ENCODE measurements around the gene HDDC3. TPM values are rescaled to one million over a fixed set of nuclear protein-coding genes. Genes with fewer than 3 reads are reported as not detected.

HDDC3 gene
- total and polyA plus RNA-seq, 2 donors (not counting 1 experiment from before 2014, with no cell fraction given) = 10.2 to 16.3 TPM

- no peak overlapping the region for H3K4me2 ChIP-seq (ENCODE audit: extremely low read depth, insufficient read depth, low read length)
- H3K27me3 ChIP-seq (ENCODE audit: control insufficient read depth, insufficient read depth, low read length) = no peaks in the 10 kb centered on the region
- DNase-seq (ENCODE audit: low read depth in 2 of 2) = no peak
- peaks cover 39% of the 10 kb centered on the region for H3K36me3 ChIP-seq (ENCODE audit: control insufficient read depth, insufficient read depth, low read length)
- no peak overlapping the region for H3K4me3 ChIP-seq (replicated peaks in 1 of 4; ENCODE audit: control extremely low read depth in 1 of 4, insufficient read depth in 1 of 4, low read depth in 3 of 4, low read length in 4 of 4)
- H2AFZ ChIP-seq (ENCODE audit: low read length) = no peak overlapping the region
- no peaks in the 10 kb centered on the region for H3K79me2 ChIP-seq (ENCODE audit: control insufficient read depth, insufficient read depth, low read length)
- no peak overlapping the region for H3K9ac ChIP-seq (ENCODE audit: insufficient read depth, low read length)
- no peaks in the 10 kb centered on the region for H3K9me3 ChIP-seq (ENCODE audit: control insufficient read depth, insufficient read depth, low read depth, low read length)
- TF ChIP-seq CTCF (conservative IDR thresholded peaks at IDR 0.05 in 1 of 2, IDR thresholded peaks at IDR 0.05 in 1 of 2; ENCODE audit: low read depth in 1 of 2, low read length in 2 of 2) (no peak), EZH2 (IDR thresholded peaks at IDR 0.05; ENCODE audit: low read length, missing control alignments) (no peak)
- no peak overlapping the region for H3K27ac ChIP-seq (ENCODE audit: insufficient read depth, low read length)
- no peaks in the 10 kb centered on the region for H3K4me1 ChIP-seq (ENCODE audit: control insufficient read depth, extremely low read depth, insufficient read depth, low read length)
- H4K20me1 ChIP-seq (ENCODE audit: control insufficient read depth, extremely low read depth, insufficient read depth, low read length) = no peaks in the 10 kb centered on the region
These were observed 16.2 kb upstream of the HDDC3 start for GRCh38 chr15:90948506-90948905.

- H3K36me3 ChIP-seq (ENCODE audit: control insufficient read depth, insufficient read depth, low read length) = peaks cover 35% of the 10 kb centered on the region
These were observed 15.4 kb upstream of the HDDC3 start for GRCh38 chr15:90947577-90948357.

More at GRCh38 chr15:90947577-90948357, 15.4 kb upstream of the HDDC3 start:
- Histone ChIP-seq H3K9ac (ENCODE audit: insufficient read depth, low read length) (no peak overlapping the region), H3K4me3 (replicated peaks in 1 of 4; ENCODE audit: control extremely low read depth in 1 of 4, insufficient read depth in 1 of 4, low read depth in 3 of 4, low read length in 4 of 4) (no peak overlapping the region), H3K4me2 (ENCODE audit: extremely low read depth, insufficient read depth, low read length) (no peak overlapping the region), H3K79me2 (ENCODE audit: control insufficient read depth, insufficient read depth, low read length) (no peaks in the 10 kb centered on the region), H3K9me3 (ENCODE audit: control insufficient read depth, insufficient read depth, low read depth, low read length) (no peaks in the 10 kb centered on the region), H4K20me1 (ENCODE audit: control insufficient read depth, extremely low read depth, insufficient read depth, low read length) (no peaks in the 10 kb centered on the region), H3K27me3 (ENCODE audit: control insufficient read depth, insufficient read depth, low read length) (no peaks in the 10 kb centered on the region), H3K4me1 (ENCODE audit: control insufficient read depth, extremely low read depth, insufficient read depth, low read length) (no peaks in the 10 kb centered on the region), H3K27ac (ENCODE audit: insufficient read depth, low read length) (no peak overlapping the region), H2AFZ (ENCODE audit: low read length) (no peak overlapping the region)
- DNase-seq (ENCODE audit: low read depth in 2 of 2) = no peak
- TF ChIP-seq EZH2 (IDR thresholded peaks at IDR 0.05; ENCODE audit: low read length, missing control alignments) = no peak
- TF ChIP-seq CTCF (conservative IDR thresholded peaks at IDR 0.05 in 1 of 2, IDR thresholded peaks at IDR 0.05 in 1 of 2; ENCODE audit: low read depth in 1 of 2, low read length in 2 of 2) = no peak
